WERI-Rb-1 (cell line): ENCODE data around the gene ZNF281.
"Not testable (repeated sequence)": the region's sequence is repeated elsewhere in the genome, so short reads cannot be mapped to it uniquely, and the experiment has no call there.

Experiments used
- DNase-seq: peaks from one replicate; pipeline ENCODE4 v3.0.0-alpha.2; 2020
- H3K27ac ChIP-seq: fragments of 250-450 bp; sonication (Bioruptor Pico); 2 replicates; pipeline ENCODE4 v1.5.1; 2020; ENCODE audit warnings: mild to moderate bottlenecking, moderate library complexity
- H3K27me3 ChIP-seq: fragments of 250-450 bp; sonication (Bioruptor Pico); 2 replicates; pipeline ENCODE4 v1.5.1; 2021; ENCODE audit warnings: mild to moderate bottlenecking, low read depth, moderate library complexity; ENCODE audit not compliant: insufficient read depth, severe bottlenecking
- H3K36me3 ChIP-seq: fragments of 250-450 bp; sonication (Bioruptor Pico); 2 replicates; pipeline ENCODE4 v1.5.1; 2020; ENCODE audit warnings: mild to moderate bottlenecking, moderate library complexity
- H3K4me3 ChIP-seq: 2 replicates; pipeline ENCODE4 v1.5.1; 2011; ENCODE audit warnings: low read depth, mild to moderate bottlenecking, control low read depth, low read length
- H3K9me3 ChIP-seq: fragments of 250-450 bp; sonication (Bioruptor Pico); 2 replicates; pipeline ENCODE4 v1.5.1; 2021; ENCODE audit warnings: mild to moderate bottlenecking, moderate library complexity; ENCODE audit not compliant: severe bottlenecking
- CTCF ChIP-seq: IDR thresholded peaks from 2 replicates; pipeline ENCODE4 v1.5.1; 2011; ENCODE audit warnings: low read depth, mild to moderate bottlenecking, control low read depth, inconsistent platforms, low read length

The ZNF281 gene

DNA sequence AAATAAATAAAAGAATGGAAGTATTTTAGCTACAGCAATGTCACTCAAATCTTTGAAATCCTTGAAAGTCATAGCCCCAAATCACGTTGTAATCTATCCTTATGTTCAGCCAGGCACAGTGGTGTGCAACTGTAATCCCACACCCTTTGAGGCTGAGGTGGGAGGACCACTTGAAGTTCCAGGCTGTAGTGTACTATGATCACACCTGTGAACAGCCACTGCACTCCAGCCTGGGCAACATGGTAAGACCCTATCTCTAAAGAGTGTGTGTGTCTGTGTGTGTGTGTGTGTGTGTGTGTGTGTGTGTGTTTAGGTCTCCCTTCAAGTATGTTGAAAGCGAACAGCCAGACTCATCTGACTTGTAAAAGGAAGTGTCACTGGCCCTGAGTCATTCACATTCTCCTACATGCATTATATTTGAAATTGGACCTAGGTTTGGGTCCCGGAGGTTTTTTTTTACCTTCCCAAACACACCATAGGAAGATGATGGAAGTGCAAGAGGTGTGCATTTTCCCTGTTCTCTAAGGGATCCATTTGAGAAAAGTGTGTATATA lies 50.1 kb downstream of the ZNF281 start:
- Histone ChIP-seq H3K4me3 (no peak overlapping the region), H3K36me3 (no peaks in the 10 kb centered on the region), H3K27me3 (no peaks in the 10 kb centered on the region), H3K9me3 (no peaks in the 10 kb centered on the region), H3K27ac (no peak overlapping the region)
- no peak for DNase-seq
- no peak for TF ChIP-seq CTCF

DNA sequence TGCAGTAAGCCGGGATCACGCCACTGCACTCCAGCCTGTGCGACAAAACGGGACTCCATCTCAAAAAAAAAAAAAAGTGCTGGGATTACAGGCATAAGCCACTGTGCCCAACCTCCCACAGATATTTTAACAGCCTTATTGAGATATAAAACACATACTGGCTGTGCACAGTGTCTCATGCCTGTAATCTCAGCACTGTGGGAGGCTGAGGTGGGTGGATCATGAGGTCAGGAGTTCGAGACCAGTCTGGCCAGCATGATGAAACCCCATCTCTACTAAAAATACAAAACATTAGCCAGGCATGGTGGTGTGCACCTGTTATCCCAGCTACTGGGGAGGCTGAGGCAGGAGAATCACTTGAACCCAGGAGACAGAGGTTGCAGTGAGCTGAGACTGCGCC lies 51.9 kb downstream of the ZNF281 start:
- H3K36me3 ChIP-seq, H3K9me3 ChIP-seq, H3K27ac ChIP-seq, H3K4me3 ChIP-seq, H3K27me3 ChIP-seq, DNase-seq: not testable (repeated sequence)

GRCh38 chr1:200355801-200356200 lies 54.0 kb downstream of the ZNF281 start:
- DNase-seq = no peak
- Histone ChIP-seq H3K4me3 (no peak overlapping the region), H3K27me3 (no peaks in the 10 kb centered on the region), H3K9me3 (no peaks in the 10 kb centered on the region), H3K36me3 (no peaks in the 10 kb centered on the region), H3K27ac (no peak overlapping the region)
- no peak for TF ChIP-seq CTCF
